Thymus (tissue), 11 donors: ENCODE results near the gene SPECC1L. TPM values are rescaled to one million over a fixed set of nuclear protein-coding genes. Genes with fewer than 3 reads are reported as not detected.

ENCODE experiments used
- DNase-seq, 9 donors: peaks; one replicate each; pipeline ENCODE4 v3.0.0-alpha.2; 2013; ENCODE audit warnings: low spot score in 9 of 9, low read depth in 6 of 9, missing footprints in 1 of 9
- H3K27ac ChIP-seq, 2 donors: one replicate each; pipeline ENCODE4 v1.5.1; 2013; ENCODE audit warnings: control low read depth in 1 of 2, low read depth in 1 of 2, low read length in 1 of 2, mild to moderate bottlenecking in 1 of 2, moderate library complexity in 1 of 2
- H3K27me3 ChIP-seq, 2 donors: one replicate each; pipeline ENCODE4 v1.5.1; 2013; ENCODE audit warnings: low read length in 1 of 2; ENCODE audit not compliant: control insufficient read depth in 2 of 2, insufficient read depth in 1 of 2
- H3K36me3 ChIP-seq, 2 donors: one replicate each; pipeline ENCODE4 v1.5.1; 2013; ENCODE audit warnings: low read length in 1 of 2, mild to moderate bottlenecking in 1 of 2, moderate library complexity in 1 of 2; ENCODE audit not compliant: control insufficient read depth in 2 of 2, insufficient read depth in 2 of 2
- H3K4me1 ChIP-seq, 2 donors: one replicate each; pipeline ENCODE4 v1.5.1; 2013; ENCODE audit warnings: low read length in 2 of 2; ENCODE audit not compliant: control insufficient read depth in 2 of 2, insufficient read depth in 2 of 2
- H3K4me3 ChIP-seq, 2 donors: one replicate each; pipeline ENCODE4 v1.5.1; 2013; ENCODE audit warnings: low read length in 2 of 2, control low read depth in 1 of 2, mild to moderate bottlenecking in 1 of 2
- H3K9me3 ChIP-seq, 2 donors: one replicate each; pipeline ENCODE4 v1.5.1; 2013; ENCODE audit warnings: low read length in 1 of 2, mild to moderate bottlenecking in 1 of 2; ENCODE audit not compliant: control insufficient read depth in 2 of 2, insufficient read depth in 1 of 2
- WGBS: extraction: QIAGEN DNeasy Blood & Tissue Kit; methylation state at CpG from one replicate; pipeline ENCODE4 v1.1.7; 2013; 5-methylcytosine and 5-hydroxymethylcytosine counted together
- polyA plus RNA-seq: library from polyadenylated mRNA; stranded (reverse); fragments of 200-250 nt; gene quantifications from one replicate; pipeline ENCODE4 v1.2.3, GENCODE V29; 2013
- total RNA-seq: library from RNA; stranded (reverse); fragments of 120-200 nt; gene quantifications from one replicate; pipeline ENCODE4 v1.2.4, GENCODE V29; 2013
- donor health status: healthy.

The SPECC1L gene
- total and polyA plus RNA-seq, 2 donors, result 11.6 to 20.5 TPM

GRCh38 chr22:24433001-24433827 is 162.6 kb downstream of the SPECC1L start:
- H3K9me3 ChIP-seq, result no peaks in the 10 kb centered on the region
- peaks cover 79 to 100% of the 10 kb centered on the region in 2 donors for H3K4me1 ChIP-seq
- H3K4me3 ChIP-seq, result peak overlapping the region; percentile 75 to 87
- no peaks in the 10 kb centered on the region for H3K27me3 ChIP-seq
- DNase-seq, result peak in 1 of 9 donors; percentile 54
- H3K36me3 ChIP-seq, result peaks cover 46 to 55% of the 10 kb centered on the region in 2 donors
- peak overlapping the region; percentile 96 to 98 for H3K27ac ChIP-seq
- 91% methylated on average over 34 of the region's 34 CpGs for WGBS

DNA sequence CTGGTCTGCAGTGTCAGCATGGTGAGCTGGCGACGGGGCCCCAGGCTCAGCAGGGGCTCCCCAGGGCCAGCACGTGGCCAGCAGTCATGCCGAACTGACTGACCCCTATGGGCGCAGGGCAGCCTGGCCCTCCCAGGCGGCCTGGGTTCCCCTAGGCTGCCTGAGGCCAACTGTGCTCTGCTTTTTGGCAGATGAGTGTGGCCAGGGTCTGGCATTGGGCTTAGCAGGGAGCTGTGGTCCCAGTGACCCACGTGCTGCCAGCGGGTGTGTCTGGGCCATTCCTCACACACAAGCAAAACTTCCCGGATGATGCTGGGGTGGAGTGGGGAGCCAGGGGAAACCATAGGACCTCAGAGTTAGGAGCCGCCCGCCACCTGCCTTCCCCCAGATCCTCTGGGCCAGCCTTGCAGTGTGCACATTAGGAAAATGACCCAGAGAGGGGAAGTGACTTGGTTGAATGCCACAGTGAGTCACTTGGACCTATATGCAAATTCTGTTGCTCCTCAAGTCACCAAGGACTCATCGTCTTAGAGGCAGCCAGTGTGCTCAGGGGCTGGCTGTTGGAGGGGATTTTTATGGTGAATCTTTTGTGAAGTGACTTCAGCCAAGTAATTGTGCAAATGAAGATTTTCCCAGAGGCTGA is 163.3 kb downstream of the SPECC1L start:
- peaks cover 83 to 100% of the 10 kb centered on the region in 2 donors for H3K4me1 ChIP-seq

DNA sequence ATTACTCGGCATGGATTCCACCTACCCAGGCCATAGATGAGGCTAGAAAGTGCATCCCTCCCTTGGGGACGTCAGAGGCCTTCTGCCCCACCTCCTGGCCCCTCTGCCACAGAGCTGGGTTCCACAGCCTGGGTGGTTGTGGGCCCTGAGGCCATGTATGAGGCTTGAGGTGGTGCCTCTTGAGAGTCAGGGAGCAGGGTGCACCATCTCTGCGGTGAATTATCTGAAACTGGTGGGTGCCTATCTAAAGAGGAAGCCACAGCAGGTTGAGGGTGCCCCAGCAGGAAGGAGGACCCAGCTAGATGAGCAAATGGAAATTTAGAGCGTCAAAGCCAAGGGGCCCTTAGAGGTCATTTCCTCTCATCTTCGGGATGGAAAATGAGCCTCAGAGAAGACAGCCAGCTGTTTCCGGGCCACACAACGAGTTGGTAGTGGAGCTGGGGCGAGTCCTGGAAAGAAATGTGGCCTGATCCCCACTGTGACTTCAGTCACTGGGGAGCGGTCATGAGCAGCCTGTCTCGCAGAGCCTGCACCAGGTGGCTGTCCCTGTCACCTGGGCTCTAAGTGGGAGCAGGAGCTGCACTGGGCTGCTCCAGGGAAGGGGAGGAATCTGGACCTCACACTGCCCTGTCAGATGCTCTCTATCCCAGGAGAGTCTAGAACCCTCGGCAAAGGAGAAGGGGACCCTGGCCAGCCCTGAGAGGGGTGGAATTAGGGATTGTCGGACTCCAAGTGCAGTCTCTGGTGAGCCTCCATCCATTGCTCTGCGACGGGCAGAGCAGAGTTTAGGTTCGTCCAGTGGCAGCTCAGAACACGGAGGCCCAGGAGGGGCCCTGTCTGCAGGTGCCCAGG is 164.1 kb downstream of the SPECC1L start:
- WGBS, result 36% methylated on average over 16 of the region's 16 CpGs
- Histone ChIP-seq H3K9me3 (no peaks in the 10 kb centered on the region), H3K27me3 (no peaks in the 10 kb centered on the region), H3K36me3 (peaks cover 56 to 65% of the 10 kb centered on the region in 2 donors), H3K27ac (peak overlapping the region; percentile 96 to 98), H3K4me1 (peaks cover 81 to 100% of the 10 kb centered on the region in 2 donors), H3K4me3 (peak overlapping the region; percentile 75 to 87)
- DNase-seq, result peak in 6 of 9 donors; percentile 80 to 93 (median 83)

More for the DNA sequence above, 163.3 kb downstream of the SPECC1L start:
- Histone ChIP-seq H3K36me3 (peaks cover 53 to 62% of the 10 kb centered on the region in 2 donors), H3K27me3 (no peaks in the 10 kb centered on the region), H3K27ac (peak overlapping the region; percentile 96 to 98), H3K9me3 (no peaks in the 10 kb centered on the region), H3K4me3 (peak overlapping the region; percentile 75 to 87)
- no peak for DNase-seq
- WGBS, result 91% methylated on average over 12 of the region's 12 CpGs

- H3K4me1 ChIP-seq, result peaks cover 82 to 100% of the 10 kb centered on the region in 2 donors
- 61% methylated on average over 2 of the region's 2 CpGs for WGBS
- H3K27ac ChIP-seq, result peak overlapping the region; percentile 96 to 98
- H3K27me3 ChIP-seq, result no peaks in the 10 kb centered on the region
- DNase-seq, result no peak
- H3K36me3 ChIP-seq, result peaks cover 61 to 66% of the 10 kb centered on the region in 2 donors
- H3K9me3 ChIP-seq, result no peaks in the 10 kb centered on the region
- H3K4me3 ChIP-seq, result peak overlapping the region; percentile 75 to 87
These were observed 164.7 kb downstream of the SPECC1L start for GRCh38 chr22:24435323-24435645.

DNA sequence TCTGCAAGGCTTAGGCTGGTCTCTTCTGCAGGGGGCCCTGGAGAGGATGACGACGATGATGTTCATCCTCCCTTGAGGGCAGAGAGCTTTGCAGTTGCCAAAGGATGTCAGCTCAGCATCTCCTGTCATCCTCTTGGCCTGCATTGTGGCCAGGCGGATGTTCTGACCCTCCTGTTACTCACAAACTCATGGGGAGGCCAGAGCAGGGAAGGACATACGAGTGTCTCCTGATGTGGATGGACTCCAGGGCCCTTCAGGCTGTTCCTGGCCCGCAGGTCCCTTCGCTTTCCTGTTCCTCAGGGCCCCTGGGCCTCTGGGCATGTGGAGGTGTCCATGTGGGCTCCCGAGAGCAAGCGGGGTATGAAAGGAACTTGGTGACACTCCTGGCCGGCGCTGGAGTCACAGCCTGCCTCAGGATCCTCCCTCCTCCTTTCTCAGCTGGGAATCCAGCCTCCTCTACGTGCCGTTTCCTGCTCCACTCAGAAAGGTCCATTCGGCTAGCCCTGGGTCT is 165.3 kb downstream of the SPECC1L start:
- Histone ChIP-seq H3K27me3 (no peaks in the 10 kb centered on the region), H3K4me1 (peaks cover 82 to 100% of the 10 kb centered on the region in 2 donors), H3K27ac (peak overlapping the region; percentile 96 to 98), H3K4me3 (peak overlapping the region; percentile 75 to 87), H3K36me3 (peaks cover 67 to 72% of the 10 kb centered on the region in 2 donors), H3K9me3 (no peaks in the 10 kb centered on the region)
- 92% methylated on average over 13 of the region's 13 CpGs for WGBS
- DNase-seq, result no peak

GRCh38 chr22:24436553-24436952 is 165.9 kb downstream of the SPECC1L start:
- no peak for DNase-seq
- peak overlapping the region; percentile 88 to 98 for H3K27ac ChIP-seq
- H3K36me3 ChIP-seq, result peaks cover 73 to 79% of the 10 kb centered on the region in 2 donors
- no peaks in the 10 kb centered on the region for H3K27me3 ChIP-seq
- peaks cover 83 to 100% of the 10 kb centered on the region in 2 donors for H3K4me1 ChIP-seq
- H3K4me3 ChIP-seq, result peak overlapping the region; percentile 75 to 87
- 45% methylated on average over 3 of the region's 3 CpGs for WGBS
- no peaks in the 10 kb centered on the region for H3K9me3 ChIP-seq

DNA sequence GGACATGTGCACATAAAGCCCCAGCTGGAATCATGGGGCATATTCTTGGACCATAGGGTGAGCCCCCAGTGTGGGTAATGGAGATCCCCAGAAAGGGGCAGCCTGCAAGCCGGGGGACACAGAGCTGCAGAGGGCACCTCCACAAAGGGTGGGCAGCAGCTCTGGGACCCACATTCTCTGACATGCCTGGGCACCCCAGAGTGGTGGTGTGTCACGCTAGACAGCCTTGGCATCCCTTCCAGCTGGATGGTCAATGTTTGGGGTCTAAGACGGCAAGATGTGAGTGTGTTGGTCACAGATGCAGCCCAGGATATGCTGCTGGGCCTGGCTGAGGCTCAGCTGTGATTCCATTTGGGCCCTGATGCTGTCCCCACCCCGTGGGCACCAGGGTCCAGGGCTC is 166.5 kb downstream of the SPECC1L start:
- Histone ChIP-seq H3K4me1 (peaks cover 82 to 100% of the 10 kb centered on the region in 2 donors), H3K36me3 (peaks cover 79 to 84% of the 10 kb centered on the region in 2 donors), H3K27ac (peak overlapping the region; percentile 88 to 98), H3K27me3 (no peaks in the 10 kb centered on the region), H3K4me3 (peak overlapping the region; percentile 75 to 87), H3K9me3 (no peaks in the 10 kb centered on the region)
- WGBS, result 96% methylated on average over 4 of the region's 4 CpGs
- no peak for DNase-seq

GRCh38 chr22:24437741-24438328 is 167.2 kb downstream of the SPECC1L start:
- H3K9me3 ChIP-seq, result peaks cover 0 to 5% of the 10 kb centered on the region in 2 donors
- DNase-seq, result peak in 5 of 9 donors; percentile 60 to 85 (median 65)
- H3K27me3 ChIP-seq, result no peaks in the 10 kb centered on the region
- peaks cover 86 to 91% of the 10 kb centered on the region in 2 donors for H3K36me3 ChIP-seq
- H3K4me3 ChIP-seq, result peak overlapping the region; percentile 75 to 87
- H3K4me1 ChIP-seq, result peaks cover 77 to 100% of the 10 kb centered on the region in 2 donors
- peak overlapping the region; percentile 80 to 98 for H3K27ac ChIP-seq
- WGBS, result 56% methylated on average over 5 of the region's 5 CpGs
